Metanephros (tissue), 1 donor: ENCODE data around the gene DISP1. TPM values are rescaled to one million over a fixed set of nuclear protein-coding genes. Genes with fewer than 3 reads are reported as not detected.

ENCODE experiments used
- total RNA-seq: library from RNA; depleted of rRNA; stranded (reverse); fragments of >200 nt; gene quantifications from one replicate; pipeline ENCODE4 v1.2.3, GENCODE V29; 2014

DISP1 gene
- 13.1 TPM for total RNA-seq

GRCh38 chr1:222814536-222815439 lies at the start of gene DISP1:
Gene DISP1 (plus strand): TSS chr1:222815039. CDS start chr1:222942824, 127,785 bp downstream.

Other genes starting within 250 kb of the DISP1 start
- gene TAF1A, start 225.1 kb upstream of the DISP1 start, total RNA-seq, result 10.2 TPM
- gene MIA3, start 196.9 kb upstream of the DISP1 start, total RNA-seq, result 52.0 TPM
- gene AIDA, start 102.5 kb upstream of the DISP1 start, total RNA-seq, result 40.9 TPM
- 40.6 TPM for gene BROX, start 102.5 kb upstream of the DISP1 start, total RNA-seq
- gene FAM177B, start 77.8 kb upstream of the DISP1 start, total RNA-seq, result not detected